Liver (tissue), 3 donors: ENCODE data around the gene CDH9.

Experiments used
- GABPA ChIP-seq, 2 donors: IDR thresholded peaks in 1 of 2; conservative IDR thresholded peaks in 1 of 2; 2 replicates each; pipeline ENCODE4 v1.6.1; 2016; ENCODE audit warnings: antibody characterized with exemption in 2 of 2, mild to moderate bottlenecking in 1 of 2, moderate library complexity in 1 of 2
- SP1 ChIP-seq: IDR thresholded peaks from 2 replicates; pipeline ENCODE4 v1.6.1; 2018; ENCODE audit warnings: antibody characterized with exemption, mild to moderate bottlenecking
- TF ChIP-seq, protein P1 (sequence below): fragments of 150-350 bp; IDR thresholded peaks from 2 replicates; pipeline ENCODE4 v1.5.1; 2017; ENCODE audit warnings: improper control_type of control experiment, low read depth, low read length; ENCODE audit not compliant: missing input control
- donor health status: healthy.
- donor health status: healthy.

- TF ChIP-seq, protein P1, sequence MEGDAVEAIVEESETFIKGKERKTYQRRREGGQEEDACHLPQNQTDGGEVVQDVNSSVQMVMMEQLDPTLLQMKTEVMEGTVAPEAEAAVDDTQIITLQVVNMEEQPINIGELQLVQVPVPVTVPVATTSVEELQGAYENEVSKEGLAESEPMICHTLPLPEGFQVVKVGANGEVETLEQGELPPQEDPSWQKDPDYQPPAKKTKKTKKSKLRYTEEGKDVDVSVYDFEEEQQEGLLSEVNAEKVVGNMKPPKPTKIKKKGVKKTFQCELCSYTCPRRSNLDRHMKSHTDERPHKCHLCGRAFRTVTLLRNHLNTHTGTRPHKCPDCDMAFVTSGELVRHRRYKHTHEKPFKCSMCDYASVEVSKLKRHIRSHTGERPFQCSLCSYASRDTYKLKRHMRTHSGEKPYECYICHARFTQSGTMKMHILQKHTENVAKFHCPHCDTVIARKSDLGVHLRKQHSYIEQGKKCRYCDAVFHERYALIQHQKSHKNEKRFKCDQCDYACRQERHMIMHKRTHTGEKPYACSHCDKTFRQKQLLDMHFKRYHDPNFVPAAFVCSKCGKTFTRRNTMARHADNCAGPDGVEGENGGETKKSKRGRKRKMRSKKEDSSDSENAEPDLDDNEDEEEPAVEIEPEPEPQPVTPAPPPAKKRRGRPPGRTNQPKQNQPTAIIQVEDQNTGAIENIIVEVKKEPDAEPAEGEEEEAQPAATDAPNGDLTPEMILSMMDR = no peak
- TF ChIP-seq GABPA (IDR thresholded peaks at IDR 0.05 in 1 of 2, conservative IDR thresholded peaks at IDR 0.05 in 1 of 2) = no peak
- no peak for TF ChIP-seq SP1
Observed at GRCh38 chr5:27080147-27080546, 41.8 kb upstream of the CDH9 start.
